Mesenchymal stem cell (in vitro differentiated cells and primary cell): ENCODE data around the gene ADCY5.

Experiments
- DNase-seq: peaks from one replicate; pipeline ENCODE4 v3.0.0-alpha.2; 2013
- H2AFZ ChIP-seq: one replicate; pipeline ENCODE4 v1.6.1; 2013; ENCODE audit warnings: low read depth, mild to moderate bottlenecking, control low read depth, inconsistent platforms, low read length, moderate library complexity
- H2AK5ac ChIP-seq: 2 replicates; pipeline ENCODE4 v1.6.1; 2013; ENCODE audit warnings: low read length, moderate library complexity, mild to moderate bottlenecking, inconsistent platforms; ENCODE audit not compliant: severe bottlenecking
- H2BK120ac ChIP-seq: one replicate; pipeline ENCODE4 v1.6.1; 2013; ENCODE audit warnings: low read depth, mild to moderate bottlenecking, inconsistent platforms, low read length, moderate library complexity
- H2BK12ac ChIP-seq, 2 experiments: one replicate each; pipeline ENCODE4 v1.6.1; 2013; ENCODE audit warnings: inconsistent platforms in 2 of 2, low read length in 2 of 2, mild to moderate bottlenecking in 2 of 2, moderate library complexity in 2 of 2, control low read depth in 1 of 2
- H2BK15ac ChIP-seq: one replicate; pipeline ENCODE4 v1.6.1; 2013; ENCODE audit warnings: mild to moderate bottlenecking, low read depth, inconsistent platforms; ENCODE audit not compliant: poor library complexity, severe bottlenecking
- H2BK5ac ChIP-seq: 2 replicates; pipeline ENCODE4 v1.6.1; 2013; ENCODE audit warnings: low read depth, mild to moderate bottlenecking, low read length, control low read depth, inconsistent platforms; ENCODE audit not compliant: poor library complexity, severe bottlenecking
- H3K14ac ChIP-seq, 2 experiments: one replicate each; pipeline ENCODE4 v1.6.1; 2013; ENCODE audit warnings: inconsistent platforms in 2 of 2, low read length in 2 of 2, control low read depth in 1 of 2, mild to moderate bottlenecking in 1 of 2, moderate library complexity in 1 of 2
- H3K18ac ChIP-seq, 2 experiments: one replicate each; pipeline ENCODE4 v1.6.1; 2013; ENCODE audit warnings: inconsistent platforms in 2 of 2, low read length in 2 of 2, control low read depth in 1 of 2, low read depth in 1 of 2, mild to moderate bottlenecking in 1 of 2
- H3K23ac ChIP-seq, 2 experiments: one replicate each; pipeline ENCODE4 v1.6.1; 2013; ENCODE audit warnings: inconsistent platforms in 2 of 2, low read length in 2 of 2, mild to moderate bottlenecking in 2 of 2, moderate library complexity in 2 of 2, control low read depth in 1 of 2
- H3K27ac ChIP-seq: 2 replicates; pipeline ENCODE4 v1.5.1; 2013; ENCODE audit warnings: mild to moderate bottlenecking, moderate library complexity, low read length, control low read depth, inconsistent platforms; ENCODE audit not compliant: poor library complexity, severe bottlenecking
- H3K27me3 ChIP-seq, 2 experiments: 2 replicates each; pipeline versions ENCODE4 v1.6.1 to v1.7.0; 2013; ENCODE audit warnings: low read length in 2 of 2, mild to moderate bottlenecking in 2 of 2, moderate library complexity in 2 of 2, control low read depth in 1 of 2, inconsistent platforms in 1 of 2; ENCODE audit not compliant: control insufficient read depth in 1 of 2, insufficient read depth in 1 of 2
- H3K36me3 ChIP-seq, 2 experiments: 2 replicates each; pipeline versions ENCODE4 v1.6.1 to v1.7.0; 2013; ENCODE audit warnings: low read length in 2 of 2, control low read depth in 1 of 2, inconsistent platforms in 1 of 2, low read depth in 1 of 2, mild to moderate bottlenecking in 1 of 2; ENCODE audit not compliant: insufficient read depth in 2 of 2, control insufficient read depth in 1 of 2
- H3K4ac ChIP-seq, 2 experiments: one replicate each; pipeline ENCODE4 v1.6.1; 2013; ENCODE audit warnings: inconsistent platforms in 2 of 2, low read length in 2 of 2, mild to moderate bottlenecking in 2 of 2, moderate library complexity in 2 of 2, control low read depth in 1 of 2, low read depth in 1 of 2
- H3K4me1 ChIP-seq: 2 replicates; pipeline ENCODE4 v1.6.1; 2013; ENCODE audit warnings: low read depth, low read length, control low read depth; ENCODE audit not compliant: control insufficient read depth, insufficient read depth
- H3K4me2 ChIP-seq: 2 replicates; pipeline ENCODE4 v1.6.1; 2013; ENCODE audit warnings: low read length, mild to moderate bottlenecking, inconsistent platforms; ENCODE audit not compliant: poor library complexity, severe bottlenecking
- H3K4me3 ChIP-seq, 2 experiments: 2 replicates each; pipeline versions ENCODE4 v1.5.1 to v1.7.0; 2013; ENCODE audit warnings: low read length in 2 of 2, mild to moderate bottlenecking in 2 of 2, control low read depth in 1 of 2, low read depth in 1 of 2; ENCODE audit not compliant: insufficient read depth in 1 of 2
- H3K79me1 ChIP-seq: replicated peaks from 2 replicates; pipeline ENCODE4 v1.6.1; 2013; ENCODE audit warnings: mild to moderate bottlenecking, control low read depth, low read length, inconsistent platforms; ENCODE audit not compliant: poor library complexity, severe bottlenecking
- H3K9ac ChIP-seq: 2 replicates; pipeline ENCODE4 v1.7.0; 2013; ENCODE audit warnings: mild to moderate bottlenecking, low read length, moderate library complexity
- H3K9me3 ChIP-seq: 2 replicates; pipeline ENCODE4 v1.7.0; 2013; ENCODE audit warnings: mild to moderate bottlenecking, low read length; ENCODE audit not compliant: control insufficient read depth
- H4K8ac ChIP-seq: one replicate; pipeline ENCODE4 v1.6.1; 2013; ENCODE audit warnings: inconsistent platforms, mild to moderate bottlenecking, low read length, moderate library complexity
- H4K91ac ChIP-seq: one replicate; pipeline ENCODE4 v1.6.1; 2013; ENCODE audit warnings: mild to moderate bottlenecking, low read length, inconsistent platforms
- WGBS: methylation state at CpG from one replicate; pipeline ENCODE4 v1.1.7; 2013; ENCODE audit warnings: mixed read lengths; 5-methylcytosine and 5-hydroxymethylcytosine counted together

Gene ADCY5

DNA sequence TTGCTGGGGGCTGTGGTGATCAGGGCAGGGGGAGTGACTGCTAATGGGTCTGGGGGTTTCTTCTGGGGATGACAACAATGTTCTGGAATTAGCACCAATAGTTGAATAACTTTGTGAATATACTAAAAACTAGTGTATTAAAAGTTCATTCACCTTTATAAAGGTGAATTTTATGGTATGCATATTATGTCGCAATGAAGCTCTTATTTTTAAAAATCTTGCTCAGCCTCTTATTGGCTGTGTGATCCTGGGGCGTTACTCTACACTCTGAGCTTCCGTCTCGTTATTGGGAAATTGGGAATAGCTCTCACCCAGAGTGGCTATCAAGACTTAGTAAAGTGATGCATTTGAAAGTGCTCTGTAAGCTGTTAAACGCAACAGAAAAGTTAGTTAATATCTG lies 141.8 kb downstream of the ADCY5 start:
- Histone ChIP-seq H2BK15ac (no peak overlapping the region), H3K4me2 (no peak overlapping the region), H3K27me3 (peaks cover 60 to 61% of the 10 kb centered on the region in 2 experiments), H2BK5ac (no peak overlapping the region), H4K91ac (no peak overlapping the region), H3K23ac (no peak overlapping the region), H4K8ac (no peak overlapping the region), H2AK5ac (no peak overlapping the region), H3K4me1 (no peaks in the 10 kb centered on the region), H2BK120ac (no peak overlapping the region), H3K79me1 (no peaks in the 10 kb centered on the region), H3K14ac (no peak overlapping the region), H3K9me3 (peaks cover 5% of the 10 kb centered on the region), H3K36me3 (no peaks in the 10 kb centered on the region), H2AFZ (no peak overlapping the region), H3K9ac (no peak overlapping the region), H2BK12ac (no peak overlapping the region), H3K4ac (no peak overlapping the region), H3K18ac (no peak overlapping the region), H3K27ac (no peak overlapping the region), H3K4me3 (no peak overlapping the region)
- DNase-seq = no peak
- 84% methylated on average over 4 of the region's 5 CpGs for WGBS

DNA sequence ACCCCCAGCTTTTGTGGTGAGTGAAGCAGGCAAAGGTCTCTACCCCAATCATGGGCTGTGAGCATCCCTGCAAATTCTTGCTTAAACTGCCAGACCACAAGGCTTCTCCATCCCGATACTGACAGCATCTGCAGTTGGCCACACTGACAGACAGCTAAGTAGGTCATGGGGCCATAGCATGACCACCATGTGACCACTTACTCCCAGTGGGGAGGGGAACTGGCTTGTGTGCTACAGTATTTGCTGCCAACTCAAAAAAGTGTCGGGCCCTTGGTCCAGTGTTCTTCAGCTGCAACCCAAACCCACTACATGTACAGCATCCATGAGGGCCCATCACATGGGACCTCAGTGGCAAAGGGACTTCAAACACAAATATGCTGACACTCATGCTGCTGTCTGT lies 143.7 kb downstream of the ADCY5 start:
- peaks cover 43 to 57% of the 10 kb centered on the region in 2 experiments for H3K27me3 ChIP-seq
- no peak overlapping the region for H2AK5ac ChIP-seq
- no peak overlapping the region for H2BK15ac ChIP-seq
- H3K14ac ChIP-seq = no peak overlapping the region
- H3K9ac ChIP-seq = no peak overlapping the region
- no peak for DNase-seq
- no peaks in the 10 kb centered on the region for H3K79me1 ChIP-seq
- H3K4me1 ChIP-seq = peaks cover 4% of the 10 kb centered on the region
- no peak overlapping the region for H3K27ac ChIP-seq
- H3K9me3 ChIP-seq = peaks cover 5% of the 10 kb centered on the region
- H2BK120ac ChIP-seq = no peak overlapping the region
- no peak overlapping the region for H2BK5ac ChIP-seq
- H3K4me2 ChIP-seq = no peak overlapping the region
- WGBS = 89% methylated on average over 2 of the region's 2 CpGs
- H2BK12ac ChIP-seq = no peak overlapping the region
- no peak overlapping the region for H3K4ac ChIP-seq
- H3K4me3 ChIP-seq = no peak overlapping the region
- no peak overlapping the region for H2AFZ ChIP-seq
- H3K36me3 ChIP-seq = no peaks in the 10 kb centered on the region
- H3K23ac ChIP-seq = no peak overlapping the region
- H4K8ac ChIP-seq = no peak overlapping the region
- no peak overlapping the region for H4K91ac ChIP-seq
- no peak overlapping the region for H3K18ac ChIP-seq

GRCh38 chr3:123303976-123304560 lies 144.8 kb downstream of the ADCY5 start:
- 82% methylated on average over 15 of the region's 15 CpGs for WGBS

GRCh38 chr3:123302961-123303360 lies 145.9 kb downstream of the ADCY5 start:
- no peak overlapping the region for H2AFZ ChIP-seq
- H2BK120ac ChIP-seq = no peak overlapping the region
- H3K4me3 ChIP-seq = no peak overlapping the region
- H3K23ac ChIP-seq = no peak overlapping the region
- no peak overlapping the region for H2BK15ac ChIP-seq
- peaks cover 5% of the 10 kb centered on the region for H3K9me3 ChIP-seq
- no peak overlapping the region for H3K18ac ChIP-seq
- H4K8ac ChIP-seq = no peak overlapping the region
- no peak overlapping the region for H3K4me2 ChIP-seq
- no peak overlapping the region for H2BK12ac ChIP-seq
- no peaks in the 10 kb centered on the region for H3K79me1 ChIP-seq
- no peak for DNase-seq
- peaks cover 4% of the 10 kb centered on the region for H3K4me1 ChIP-seq
- H2AK5ac ChIP-seq = no peak overlapping the region
- peaks cover 29 to 49% of the 10 kb centered on the region in 2 experiments for H3K27me3 ChIP-seq
- H3K27ac ChIP-seq = no peak overlapping the region
- H3K36me3 ChIP-seq = no peaks in the 10 kb centered on the region
- H4K91ac ChIP-seq = no peak overlapping the region
- H2BK5ac ChIP-seq = no peak overlapping the region
- H3K14ac ChIP-seq = no peak overlapping the region
- 87% methylated on average over 14 of the region's 14 CpGs for WGBS
- no peak overlapping the region for H3K4ac ChIP-seq
- no peak overlapping the region for H3K9ac ChIP-seq

More at GRCh38 chr3:123303976-123304560, 144.8 kb downstream of the ADCY5 start:
- no peak overlapping the region for H4K8ac ChIP-seq
- H3K18ac ChIP-seq = no peak overlapping the region
- H2BK5ac ChIP-seq = no peak overlapping the region
- peaks cover 32 to 46% of the 10 kb centered on the region in 2 experiments for H3K27me3 ChIP-seq
- H3K4ac ChIP-seq = no peak overlapping the region
- H4K91ac ChIP-seq = no peak overlapping the region
- no peak overlapping the region for H3K9ac ChIP-seq
- H2AK5ac ChIP-seq = no peak overlapping the region
- no peak overlapping the region for H2AFZ ChIP-seq
- H2BK15ac ChIP-seq = no peak overlapping the region
- H3K4me3 ChIP-seq = no peak overlapping the region
- H3K27ac ChIP-seq = no peak overlapping the region
- no peak overlapping the region for H3K23ac ChIP-seq
- no peak overlapping the region for H3K4me2 ChIP-seq
- H3K36me3 ChIP-seq = no peaks in the 10 kb centered on the region
- H3K9me3 ChIP-seq = peaks cover 5% of the 10 kb centered on the region
- H2BK120ac ChIP-seq = no peak overlapping the region
- peaks cover 4% of the 10 kb centered on the region for H3K4me1 ChIP-seq
- no peaks in the 10 kb centered on the region for H3K79me1 ChIP-seq
- H2BK12ac ChIP-seq = no peak overlapping the region
- DNase-seq = no peak
- H3K14ac ChIP-seq = no peak overlapping the region
